GM03348 (cell line): ENCODE results near the gene VWA5A.
A peak's percentile ranks its signal among the peaks of the same experiment; 100 is the strongest.
"Not testable (repeated sequence)": the region's sequence is repeated elsewhere in the genome, so short reads cannot be mapped to it uniquely, and the experiment has no call there.

Source experiments
- DNase-seq: peaks from one replicate; pipeline ENCODE4 v3.0.0; 2012; ENCODE audit warnings: low spot score

VWA5A gene

DNA sequence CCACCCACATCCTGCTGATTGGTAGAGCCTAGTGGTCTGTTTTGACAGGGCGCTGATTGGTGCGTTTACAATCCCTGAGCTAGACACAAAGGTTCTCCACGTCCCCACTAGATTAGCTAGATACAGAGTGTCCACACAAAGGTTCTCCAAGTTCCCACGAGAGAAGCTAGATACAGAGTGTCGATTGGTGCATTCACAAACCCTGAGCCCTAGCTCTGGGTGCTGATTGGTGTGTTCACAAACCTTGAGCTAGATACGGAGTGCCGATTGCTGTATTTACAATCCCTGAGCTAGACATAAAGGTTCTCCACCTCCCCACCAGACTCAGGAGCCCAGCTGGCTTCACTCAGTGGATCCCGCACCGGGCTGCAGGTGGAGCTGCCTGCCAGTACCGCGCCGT is 55.1 kb downstream of the VWA5A start:
- not testable (repeated sequence) for DNase-seq

- DNase-seq = no peak
These were observed 55.7 kb downstream of the VWA5A start for GRCh38 chr11:124170801-124171586.

DNA sequence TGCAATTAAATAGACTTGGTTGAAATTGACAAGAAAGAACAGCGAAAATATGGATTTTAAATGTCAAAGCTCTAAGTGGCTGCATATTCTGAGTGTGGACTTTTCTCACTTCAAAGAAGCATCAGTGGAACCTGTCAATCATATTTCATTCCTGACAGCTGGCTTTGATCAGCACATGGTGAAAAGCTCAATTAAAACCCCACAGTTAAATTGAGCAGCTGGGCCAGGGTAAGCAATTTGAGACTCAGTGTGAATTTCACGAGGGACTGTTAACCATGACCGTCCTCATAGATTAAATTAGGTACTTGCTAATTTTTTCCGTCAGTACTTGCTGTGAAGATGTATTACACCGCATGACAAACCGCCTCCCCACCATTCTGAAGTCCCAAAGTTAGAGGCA is 56.9 kb downstream of the VWA5A start:
- DNase-seq = no peak

DNA sequence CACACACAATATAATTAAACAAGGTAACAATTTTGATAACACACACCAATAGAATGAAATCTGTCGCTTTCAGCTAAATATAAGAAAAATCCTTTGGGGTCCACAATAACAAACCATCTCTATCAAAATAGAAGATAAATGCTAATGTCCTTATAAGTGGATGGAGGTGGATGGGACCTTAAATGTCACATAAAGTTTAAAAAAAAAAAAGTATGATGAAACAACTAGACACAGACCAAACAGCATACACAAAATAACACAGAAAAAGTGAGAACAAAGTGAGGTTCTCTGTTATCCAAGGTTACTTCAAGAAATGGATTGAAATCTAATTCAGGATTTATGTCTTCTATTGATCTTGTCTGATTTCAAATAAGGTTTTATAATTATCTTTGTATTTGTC is 57.3 kb downstream of the VWA5A start:
- DNase-seq = no peak

DNA sequence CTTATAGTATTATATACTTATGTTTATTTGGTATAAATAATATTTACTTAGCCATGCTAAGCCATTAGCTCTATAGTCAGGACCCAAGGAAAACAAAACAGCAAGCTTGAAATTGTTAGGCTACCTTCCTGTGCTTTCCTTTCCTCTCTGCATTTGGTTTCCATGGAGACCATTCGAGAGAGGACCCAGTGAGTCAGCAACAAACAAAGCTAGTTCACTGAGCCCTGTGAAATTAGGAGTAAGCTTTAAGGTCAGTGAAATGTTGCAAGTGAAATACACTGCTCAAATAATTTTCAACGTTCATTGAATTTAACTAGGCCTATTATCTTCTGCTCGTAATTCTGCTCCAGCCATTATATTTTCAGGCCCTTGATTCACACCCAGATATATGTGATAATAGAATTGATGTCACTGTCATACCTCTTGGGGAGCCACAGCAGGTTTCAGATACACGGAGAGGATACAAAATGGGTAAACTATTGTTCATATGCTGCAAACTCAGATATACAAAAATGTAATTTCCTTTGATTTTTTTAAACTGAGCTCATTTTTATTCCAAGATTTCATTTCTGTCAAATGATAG is 58.8 kb downstream of the VWA5A start:
- DNase-seq = peak; percentile 14

GRCh38 chr11:124176925-124177715 is 61.9 kb downstream of the VWA5A start:
- DNase-seq = no peak

DNA sequence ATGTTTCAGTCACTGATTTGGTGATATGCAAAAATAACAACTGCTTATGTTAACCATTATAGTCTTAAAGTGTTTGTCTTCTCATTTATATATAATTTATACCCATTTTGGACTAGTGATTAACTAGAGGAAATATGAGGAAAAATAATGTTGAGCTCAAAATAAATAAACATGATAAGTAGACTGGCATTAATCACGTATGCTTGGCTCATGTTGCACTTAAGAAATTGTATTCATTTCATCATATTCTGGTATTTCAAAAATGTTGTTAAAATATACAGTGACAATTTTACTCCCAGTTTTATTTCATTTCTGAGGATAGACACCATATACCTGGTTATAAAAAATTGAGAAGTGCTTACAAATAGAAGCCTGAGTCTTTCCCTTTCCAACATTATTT is 64.1 kb downstream of the VWA5A start:
- DNase-seq = no peak

- no peak for DNase-seq
These were observed 67.8 kb downstream of the VWA5A start, which contains the start of gene OR10D3 for GRCh38 chr11:124183068-124183467. Gene OR10D3 (plus strand): TSS chr11:124183345. CDS start chr11:124185270, 1,925 bp downstream.

- no peak for DNase-seq
These were observed 75.3 kb downstream of the VWA5A start for GRCh38 chr11:124190298-124191139.

DNA sequence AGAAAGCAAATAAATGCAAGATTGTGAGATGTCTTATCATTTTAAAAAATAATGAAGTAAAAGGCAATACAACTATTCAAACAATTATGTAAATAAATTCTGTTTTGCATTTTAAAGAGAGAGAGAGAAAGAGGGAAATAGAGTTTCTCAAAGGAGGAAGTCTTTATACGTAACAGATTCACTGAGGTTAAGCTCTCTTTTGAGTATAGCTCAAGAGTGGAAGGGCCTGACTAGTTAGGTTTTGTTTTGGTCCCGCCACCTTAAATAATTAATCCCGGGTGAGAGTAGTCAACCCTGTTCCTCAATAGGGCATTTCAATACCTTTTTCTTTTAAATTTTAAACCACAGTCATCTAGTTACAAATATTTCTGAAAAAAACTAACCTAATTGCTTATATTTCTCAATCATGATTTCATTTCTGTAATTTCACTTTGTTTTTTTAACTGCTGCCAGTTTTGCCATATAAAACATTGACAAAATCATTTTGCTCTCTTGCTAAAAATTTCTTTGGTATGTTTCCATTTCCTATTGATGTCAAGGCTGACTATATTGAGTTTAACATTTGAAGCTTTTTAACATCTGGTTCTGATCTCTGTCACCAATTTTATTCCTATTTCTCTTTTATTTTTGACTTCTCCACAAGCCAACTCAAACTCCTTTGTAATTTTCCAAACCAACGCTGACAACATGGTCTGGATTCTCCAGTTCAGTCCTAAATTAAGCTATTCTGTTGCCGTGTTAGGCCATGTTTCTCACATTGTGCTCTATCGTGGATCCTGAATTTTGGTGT is 78.2 kb downstream of the VWA5A start:
- no peak for DNase-seq

- DNase-seq = no peak
These were observed 79.3 kb downstream of the VWA5A start for GRCh38 chr11:124194293-124195188.

- peak; percentile 58 for DNase-seq
These were observed 80.0 kb downstream of the VWA5A start for GRCh38 chr11:124195189-124195734.
